Epithelial cell of prostate (primary cell): ENCODE data around the gene ZNF629.

Experiments used
- DNase-seq: peaks from one replicate; pipeline ENCODE4 v3.0.0-alpha.2; 2011; ENCODE audit warnings: low read depth, low spot score
- H3K27ac ChIP-seq: fragments of 450-650 bp; 2 replicates; pipeline ENCODE4 v1.5.1; 2017; ENCODE audit warnings: mild to moderate bottlenecking

Gene ZNF629

DNA sequence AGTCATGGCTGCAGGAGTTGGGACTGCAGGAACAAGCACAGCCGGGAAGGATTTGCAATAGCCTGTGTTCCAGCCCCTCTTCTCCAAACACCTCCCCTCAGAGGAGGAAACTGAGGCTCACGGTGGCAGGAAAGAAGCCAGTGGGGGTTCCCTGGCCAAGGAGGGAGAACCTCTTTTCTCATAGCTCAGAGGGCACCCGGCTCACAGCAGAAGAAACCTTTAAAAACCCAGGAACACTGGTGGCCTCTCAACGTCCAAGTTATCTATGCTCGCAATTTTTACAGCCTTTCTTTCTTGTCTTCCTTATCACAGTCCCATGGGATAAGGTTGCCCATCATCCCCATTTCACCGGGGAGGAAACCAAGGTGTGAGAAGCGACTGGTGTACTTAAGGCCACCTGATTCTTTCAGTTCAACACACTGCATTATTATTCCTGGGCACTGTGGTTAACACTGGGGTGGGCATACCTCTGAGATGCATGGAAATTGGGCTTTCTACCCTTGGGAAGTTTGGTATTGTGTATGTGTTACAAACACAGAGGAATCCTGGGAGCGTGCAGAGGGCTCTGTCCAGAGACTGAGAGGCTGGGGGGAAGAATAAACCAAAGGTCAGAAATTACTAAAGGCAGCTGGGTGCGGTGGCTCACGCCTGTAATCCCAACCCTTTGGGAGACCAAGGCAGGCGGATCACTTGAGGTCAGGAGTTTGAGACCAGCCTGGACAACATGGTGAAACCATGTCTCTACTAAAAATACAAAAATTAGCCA is 791 bp upstream of the ZNF629 start:
- no peak for DNase-seq
- no peak overlapping the region for H3K27ac ChIP-seq

DNA sequence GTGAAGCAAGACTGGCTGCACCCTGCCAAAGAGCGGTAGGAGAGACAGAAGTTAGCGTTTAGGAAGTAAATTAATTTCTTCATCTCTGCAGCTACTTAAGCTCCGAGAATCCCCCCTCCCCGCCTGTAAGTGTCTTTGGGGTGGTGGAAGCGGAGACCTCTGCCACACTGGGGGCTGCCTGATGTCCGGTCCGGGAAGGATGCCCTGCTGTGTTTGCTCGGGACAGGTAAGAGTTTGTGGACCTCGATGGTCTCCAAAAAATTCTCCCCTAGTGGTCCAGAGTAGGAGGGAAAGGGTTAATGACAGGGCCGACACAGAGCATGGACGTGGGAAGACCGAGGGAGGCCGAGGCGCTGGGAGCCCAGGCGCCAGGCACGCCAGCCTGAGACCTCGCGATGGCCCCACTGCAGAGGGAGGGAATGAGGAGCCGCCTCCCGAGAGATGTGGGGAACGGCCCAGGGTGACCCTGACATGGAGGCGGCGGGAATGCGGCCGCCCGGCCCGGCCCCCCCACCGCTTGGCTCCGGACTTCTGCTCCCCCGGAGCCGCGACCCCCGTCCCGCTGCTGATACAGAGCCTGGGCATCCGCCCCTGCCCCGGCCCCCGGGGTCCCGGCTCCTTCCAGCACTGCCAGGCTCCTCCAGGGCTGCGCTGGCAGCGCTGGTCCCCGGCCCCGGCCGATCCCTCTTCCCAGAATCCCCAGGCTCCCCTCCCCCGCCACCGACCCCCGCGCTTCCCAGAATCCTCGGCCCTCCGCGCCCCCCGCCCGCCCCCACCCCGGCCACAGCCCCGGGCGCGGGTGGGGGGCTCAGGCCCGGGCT is 680 bp downstream of the ZNF629 start:
- H3K27ac ChIP-seq: peak overlapping the region; percentile 40
- DNase-seq: no peak

- no peak overlapping the region for H3K27ac ChIP-seq
- no peak for DNase-seq
Observed at GRCh38 chr16:30785126-30786106, 1.6 kb downstream of the ZNF629 start.

GRCh38 chr16:30784215-30784614 is 2.8 kb downstream of the ZNF629 start:
- no peak overlapping the region for H3K27ac ChIP-seq
- no peak for DNase-seq

- no peak for DNase-seq
- H3K27ac ChIP-seq: no peak overlapping the region
Observed at GRCh38 chr16:30783280-30784109, 3.5 kb downstream of the ZNF629 start.

DNA sequence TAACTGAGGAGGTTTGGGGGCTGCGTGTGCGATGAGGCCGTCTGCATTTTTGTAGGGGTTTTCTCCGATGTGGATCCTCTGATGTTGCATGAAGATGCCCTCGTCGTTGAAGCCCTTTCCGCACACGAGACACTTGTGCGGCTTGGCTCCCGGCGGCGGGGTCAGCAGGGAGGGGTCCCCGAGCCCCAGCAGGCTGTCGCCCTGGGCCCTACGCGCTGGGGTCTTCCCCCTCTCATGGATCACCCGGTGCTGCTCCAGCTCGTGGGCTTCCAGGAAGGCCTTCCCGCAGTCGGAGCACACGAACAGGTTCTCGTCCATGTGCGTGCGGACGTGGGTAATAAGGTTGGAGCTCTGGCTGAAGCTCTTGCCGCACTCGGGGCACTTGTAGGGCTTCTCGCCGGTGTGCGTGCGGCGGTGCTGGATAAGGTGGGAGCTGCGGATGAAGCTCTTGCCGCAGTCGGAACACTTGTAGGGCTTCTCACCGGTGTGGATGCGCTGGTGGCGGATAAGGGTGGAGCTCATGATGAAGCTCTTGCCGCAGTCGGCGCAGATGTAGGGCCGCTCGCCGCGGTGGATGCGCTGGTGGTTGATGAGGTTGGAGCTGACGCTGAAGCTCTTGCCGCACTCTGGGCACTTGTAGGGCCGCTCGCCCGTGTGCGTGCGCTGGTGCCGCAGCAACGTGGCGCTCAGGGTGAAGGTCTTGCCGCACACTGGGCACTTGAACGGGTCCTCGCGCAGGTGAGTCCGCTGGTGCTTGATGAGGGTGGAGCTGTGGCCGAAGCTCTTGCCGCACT is 4.3 kb downstream of the ZNF629 start:
- H3K27ac ChIP-seq: no peak overlapping the region
- no peak for DNase-seq

DNA sequence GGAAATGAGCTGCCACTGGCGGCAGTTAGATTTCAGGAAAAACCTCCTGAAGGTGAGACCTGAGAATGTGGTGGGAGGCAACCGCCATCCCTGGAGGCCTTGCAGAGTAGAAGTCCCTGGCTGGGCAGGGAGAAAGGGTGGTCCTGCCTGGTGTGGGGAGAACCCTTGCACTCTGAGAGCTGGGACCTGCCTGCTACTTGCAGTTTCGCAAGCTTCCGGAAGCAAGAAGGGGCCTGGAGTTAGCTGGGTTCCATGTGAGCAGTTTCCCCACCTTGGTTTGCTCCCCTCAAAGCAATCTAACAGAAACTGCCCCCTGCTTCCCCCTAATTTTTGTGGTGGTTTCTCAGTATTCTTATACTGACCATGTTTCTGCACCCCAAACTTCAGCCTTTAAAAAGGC is 6.5 kb downstream of the ZNF629 start:
- no peak for DNase-seq
- H3K27ac ChIP-seq: no peak overlapping the region

DNA sequence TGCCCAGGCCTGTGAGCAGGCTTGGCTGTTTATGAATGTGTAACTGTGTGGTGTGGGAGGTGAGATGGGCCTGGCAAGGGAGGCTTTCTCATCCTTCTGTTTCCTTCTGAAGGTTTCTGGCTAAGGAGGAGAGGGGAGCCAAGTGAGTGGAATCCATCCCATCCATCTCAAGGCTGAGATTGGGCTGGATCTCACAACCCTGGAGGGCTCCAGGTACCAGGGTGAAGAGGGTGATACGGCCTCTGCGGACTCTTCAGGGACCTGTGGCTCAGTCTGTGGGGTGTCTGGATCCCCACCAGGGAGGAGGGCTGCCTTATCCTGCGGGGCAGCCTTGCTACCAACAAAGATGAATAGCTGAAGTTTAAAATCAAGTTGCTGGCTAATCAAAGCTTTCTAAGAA is 7.0 kb downstream of the ZNF629 start:
- H3K27ac ChIP-seq: no peak overlapping the region

DNA sequence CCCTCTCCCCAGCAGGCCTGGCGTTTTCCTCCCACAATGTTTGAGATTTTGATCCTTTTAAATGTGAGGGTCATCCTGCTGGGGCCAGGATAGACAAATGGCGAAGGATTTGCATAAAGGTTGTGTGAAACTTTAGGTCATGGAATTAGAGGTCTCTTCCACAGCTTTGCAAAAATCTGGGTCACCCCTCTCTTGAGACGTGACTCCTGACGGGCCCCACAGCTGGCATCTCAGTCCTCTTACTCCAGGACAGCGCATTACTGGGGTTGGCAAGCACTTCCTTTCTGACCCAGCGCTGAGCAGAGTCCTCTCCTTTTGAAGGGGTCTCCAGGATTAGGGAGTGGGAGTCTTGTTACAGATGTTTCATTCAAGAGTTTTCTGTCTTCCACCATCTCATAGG is 7.4 kb downstream of the ZNF629 start:
- no peak for DNase-seq
- no peak overlapping the region for H3K27ac ChIP-seq

More for the DNA sequence above, 7.0 kb downstream of the ZNF629 start:
- no peak for DNase-seq

GRCh38 chr16:30778549-30779244 is 8.3 kb downstream of the ZNF629 start:
- DNase-seq: no peak
- no peak overlapping the region for H3K27ac ChIP-seq

- no peak for DNase-seq
- H3K27ac ChIP-seq: no peak overlapping the region
Observed at GRCh38 chr16:30777591-30778297, 9.3 kb downstream of the ZNF629 start.

DNA sequence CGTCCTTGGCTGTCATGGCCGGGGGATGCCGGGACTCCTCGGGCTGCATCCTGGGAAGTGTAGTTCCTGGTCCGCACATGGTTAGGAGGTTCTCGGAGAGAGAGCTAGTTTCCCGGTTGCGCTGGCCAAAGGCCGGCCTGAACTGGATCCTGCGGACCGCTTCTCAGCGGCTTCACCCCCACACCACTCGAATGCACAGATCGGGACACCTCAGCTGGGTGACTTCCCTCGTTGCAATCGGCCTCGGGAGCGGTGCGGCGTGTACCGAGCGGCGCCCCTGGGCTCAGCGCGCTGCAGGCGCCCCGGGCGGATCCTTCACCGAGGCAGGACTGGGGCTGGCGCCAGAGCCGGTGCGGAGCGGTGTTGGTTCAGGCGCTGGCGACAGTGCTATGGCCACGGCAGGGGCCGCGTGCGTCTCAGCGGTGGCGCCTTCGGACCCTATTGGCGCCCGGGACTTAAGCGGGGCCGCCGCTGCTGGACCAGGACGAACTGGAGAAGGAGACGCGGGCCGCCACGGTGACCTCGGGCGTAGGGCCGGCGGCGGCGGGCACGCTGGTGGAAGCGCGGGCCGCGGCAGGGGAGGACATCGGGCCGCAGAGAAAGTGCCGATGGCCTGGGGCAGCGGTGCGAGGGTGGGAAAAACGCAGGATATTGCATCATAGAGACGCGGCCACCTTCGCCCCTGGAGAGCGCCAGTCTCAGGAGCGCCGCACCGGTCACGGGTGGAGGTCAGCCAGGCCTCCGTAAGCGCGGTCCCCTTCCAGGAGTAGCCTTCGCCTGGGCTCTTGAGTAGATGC is 11.4 kb downstream of the ZNF629 start:
- DNase-seq: no peak
- H3K27ac ChIP-seq: peak overlapping the region; percentile 78

GRCh38 chr16:30775131-30775391 is 11.9 kb downstream of the ZNF629 start:
- H3K27ac ChIP-seq: peak overlapping the region; percentile 78
- DNase-seq: no peak

DNA sequence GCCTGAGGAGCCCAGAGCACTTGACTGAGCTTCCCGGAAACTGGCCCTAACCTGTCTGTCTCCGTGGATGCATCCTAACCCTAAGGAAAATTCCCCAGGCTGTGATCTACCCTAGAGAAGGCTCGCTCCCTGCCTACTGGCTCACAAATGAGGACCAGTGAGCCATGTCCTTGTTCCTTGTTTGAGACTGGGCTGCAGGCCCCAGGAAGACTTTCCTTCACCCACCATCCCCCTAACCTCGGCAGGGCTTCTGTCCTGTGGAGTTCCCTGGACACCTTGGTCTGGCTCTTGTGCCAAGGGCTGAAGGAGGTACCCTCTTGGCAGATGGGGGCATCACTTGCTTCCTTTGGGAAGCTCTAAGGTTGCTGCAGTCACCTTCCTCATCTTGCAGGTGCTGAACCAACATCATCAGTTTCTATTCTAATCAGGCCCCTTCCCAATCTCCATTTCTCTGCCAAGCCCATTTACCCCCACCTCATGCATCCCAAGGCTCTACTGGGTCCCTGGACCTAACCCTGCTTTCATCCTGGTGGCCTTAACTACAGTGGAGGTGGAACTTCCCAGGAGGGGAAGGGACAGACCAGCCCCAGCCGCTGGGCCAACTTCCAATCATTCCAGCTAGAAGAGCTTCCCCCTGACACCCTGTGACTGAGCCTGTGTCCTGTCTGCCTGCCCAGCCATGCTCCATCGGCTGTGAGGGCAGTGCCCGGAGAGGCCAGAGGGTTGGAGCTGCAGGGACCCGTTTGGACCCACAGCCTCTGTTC is 12.5 kb downstream of the ZNF629 start:
- H3K27ac ChIP-seq: peak overlapping the region; percentile 78
- no peak for DNase-seq

GRCh38 chr16:30773826-30774225 is 13.2 kb downstream of the ZNF629 start:
- no peak for DNase-seq
- no peak overlapping the region for H3K27ac ChIP-seq

- H3K27ac ChIP-seq: no peak overlapping the region
- no peak for DNase-seq
Observed at GRCh38 chr16:30771726-30772125, 15.3 kb downstream of the ZNF629 start.
